ENCODE results near the gene BEX3. TPM values are rescaled to one million over a fixed set of nuclear protein-coding genes. Genes with fewer than 3 reads are reported as not detected.

BEX3 gene
- total RNA-seq = 10 to 100 TPM; 19.9 to 40.1 (median 35.6) TPM
- long read RNA-seq, transcript BEX3-201 (3 exons, 921 nt) = major isoform, 18 of 19 reads
- long read RNA-seq, partial matches to known transcripts = 0 of 19 reads
- long read RNA-seq, other reads (novel, unspliced or antisense) = 1 of 19 reads

- DNase-seq (peak; percentile 67 to 70 (median 69)), ATAC-seq (peak; percentile 86 to 97 (median 91))
- intact Hi-C loops (cut with DNase I) = no loop called here
- peak within 1 kb of the TSS; percentile 51 to 57 (median 54) for H3K27ac ChIP-seq
- peak within 1 kb of the TSS; percentile 47 to 64 (median 59) for H3K4me3 ChIP-seq
- no peaks in the 10 kb centered on the region for H3K9me3 ChIP-seq
- no peaks in the 10 kb centered on the region for H3K36me3 ChIP-seq
- no peaks in the 10 kb centered on the region for H3K27me3 ChIP-seq
- H3K4me1 ChIP-seq = no peaks in the 10 kb centered on the region
- TF ChIP-seq POLR2A (IDR thresholded peaks at IDR 0.05) = peak; percentile 58
- no peak for TF ChIP-seq CTCF (IDR thresholded peaks at IDR 0.05)
- WGBS (ENCODE audit: insufficient coverage, low coverage, low lambda C conversion rate, missing lambda C conversion rate) = 40% methylated on average over 10 of the region's 62 CpGs
Measured at GRCh38 chrX:103376118-103376978, at the start of gene BEX3. BEX3 (plus strand) TSS chrX:103376538; CDS start chrX:103377522, 984 bp downstream.

GRCh38 chrX:103329991-103330390 lies 46.3 kb upstream of the BEX3 start, which contains the start of gene TCEAL7:
TCEAL7 (plus strand) TSS chrX:103330239; CDS start chrX:103331404, 1,165 bp downstream.
- intact Hi-C loops (cut with DNase I) = no loop called here
- no peaks in the 10 kb centered on the region for H3K9me3 ChIP-seq
- no peak for TF ChIP-seq CTCF (IDR thresholded peaks at IDR 0.05)
- no peak within 1 kb of the TSS for H3K4me3 ChIP-seq
- ATAC-seq = no peak
- 48% methylated on average over 5 of the region's 11 CpGs for WGBS (ENCODE audit: insufficient coverage, low coverage, low lambda C conversion rate, missing lambda C conversion rate)
- no peaks in the 10 kb centered on the region for H3K4me1 ChIP-seq
- DNase-seq = no peak
- H3K27me3 ChIP-seq = no peaks in the 10 kb centered on the region
- H3K27ac ChIP-seq = no peak within 1 kb of the TSS
- no peaks in the 10 kb centered on the region for H3K36me3 ChIP-seq

GRCh38 chrX:103330681-103331288 lies 45.6 kb upstream of the BEX3 start:
- ATAC-seq = no peak
- intact Hi-C loops (cut with DNase I) = no loop called here
- no peaks in the 10 kb centered on the region for H3K36me3 ChIP-seq
- no peak overlapping the region for H3K4me3 ChIP-seq
- TF ChIP-seq CTCF (IDR thresholded peaks at IDR 0.05) (no peak), POLR2A (IDR thresholded peaks at IDR 0.05) (no peak)
- H3K27ac ChIP-seq = no peak overlapping the region
- H3K9me3 ChIP-seq = no peaks in the 10 kb centered on the region
- DNase-seq = no peak
- no peaks in the 10 kb centered on the region for H3K4me1 ChIP-seq
- 34% methylated on average over 21 of the region's 21 CpGs for WGBS (ENCODE audit: insufficient coverage, low coverage, low lambda C conversion rate, missing lambda C conversion rate)
- no peaks in the 10 kb centered on the region for H3K27me3 ChIP-seq

GRCh38 chrX:103338663-103339062 lies 37.7 kb upstream of the BEX3 start:
- Histone ChIP-seq H3K36me3 (no peaks in the 10 kb centered on the region), H3K27ac (no peak overlapping the region), H3K9me3 (no peaks in the 10 kb centered on the region), H3K4me1 (no peaks in the 10 kb centered on the region), H3K4me3 (no peak overlapping the region), H3K27me3 (peaks cover 0 to 3% of the 10 kb centered on the region in 2 donors)
- WGBS (ENCODE audit: insufficient coverage, low coverage, low lambda C conversion rate, missing lambda C conversion rate) = 40% methylated on average over 3 of the region's 3 CpGs
- ATAC-seq (no peak), DNase-seq (no peak)
- TF ChIP-seq POLR2A (IDR thresholded peaks at IDR 0.05) (no peak), CTCF (IDR thresholded peaks at IDR 0.05) (no peak)
- intact Hi-C loops (cut with DNase I) = no loop called here
